Neuronal stem cell (in vitro differentiated cells): ENCODE data around the gene CDH6.

Source experiments
- DNase-seq: peaks from one replicate; pipeline ENCODE4 v3.0.0-alpha.2; 2013; ENCODE audit warnings: low spot score
- H2AFZ ChIP-seq: one replicate; pipeline ENCODE4 v1.6.1; 2013; ENCODE audit warnings: mild to moderate bottlenecking, low read length, inconsistent platforms
- H2AK5ac ChIP-seq: 2 replicates; pipeline ENCODE4 v1.6.1; 2013; ENCODE audit warnings: low read depth, mild to moderate bottlenecking, inconsistent platforms, low read length, moderate library complexity, mixed read lengths
- H2BK120ac ChIP-seq: 2 replicates; pipeline ENCODE4 v1.6.1; 2013; ENCODE audit warnings: low read depth, mild to moderate bottlenecking, inconsistent platforms, low read length, moderate library complexity, mixed read lengths
- H2BK12ac ChIP-seq: one replicate; pipeline ENCODE4 v1.6.1; 2013; ENCODE audit warnings: low read length, inconsistent platforms
- H2BK15ac ChIP-seq: 2 replicates; pipeline ENCODE4 v1.6.1; 2013; ENCODE audit warnings: mild to moderate bottlenecking, low read length, inconsistent platforms, mixed read lengths
- H2BK5ac ChIP-seq: one replicate; pipeline ENCODE4 v1.6.1; 2013; ENCODE audit warnings: inconsistent platforms, mild to moderate bottlenecking, low read length, moderate library complexity
- H3K14ac ChIP-seq: one replicate; pipeline ENCODE4 v1.6.1; 2013; ENCODE audit warnings: low read length, inconsistent platforms
- H3K18ac ChIP-seq: 2 replicates; pipeline ENCODE4 v1.6.1; 2013; ENCODE audit warnings: low read length, inconsistent platforms
- H3K23ac ChIP-seq: 2 replicates; pipeline ENCODE4 v1.6.1; 2013; ENCODE audit warnings: low read depth, mild to moderate bottlenecking, mixed read lengths, low read length, inconsistent platforms; ENCODE audit not compliant: poor library complexity
- H3K27ac ChIP-seq: replicated peaks from 3 replicates; pipeline ENCODE4 v1.5.1; 2013; ENCODE audit warnings: low read length, inconsistent platforms
- H3K27me3 ChIP-seq, 3 experiments: 2 replicates each; pipeline ENCODE4 v1.6.1; 2013; ENCODE audit warnings: low read length in 3 of 3, mild to moderate bottlenecking in 2 of 3, inconsistent platforms in 1 of 3, low read depth in 1 of 3, mixed read lengths in 1 of 3, moderate library complexity in 1 of 3; ENCODE audit not compliant: control insufficient read depth in 3 of 3, insufficient read depth in 3 of 3
- H3K36me3 ChIP-seq, 2 donors: replicated peaks in 1 of 2; 2 replicates each; pipeline ENCODE4 v1.6.1; 2013; ENCODE audit warnings: low read length in 2 of 2; ENCODE audit not compliant: control insufficient read depth in 2 of 2, insufficient read depth in 2 of 2
- H3K4ac ChIP-seq: 2 replicates; pipeline ENCODE4 v1.6.1; 2013; ENCODE audit warnings: inconsistent platforms, mild to moderate bottlenecking, low read length, moderate library complexity
- H3K4me1 ChIP-seq, 2 donors: 1 replicate in 1 of 2; 2 replicates in 1 of 2; pipeline ENCODE4 v1.6.1; 2013; ENCODE audit warnings: low read length in 2 of 2, low read depth in 1 of 2; ENCODE audit not compliant: control insufficient read depth in 2 of 2, insufficient read depth in 1 of 2
- H3K4me2 ChIP-seq: one replicate; pipeline ENCODE4 v1.6.1; 2013; ENCODE audit warnings: mild to moderate bottlenecking, low read length, inconsistent platforms; ENCODE audit not compliant: insufficient read depth, poor library complexity, severe bottlenecking
- H3K4me3 ChIP-seq, 2 donors: 2 replicates each; pipeline ENCODE4 v1.5.1; 2013; ENCODE audit warnings: low read length in 2 of 2, mild to moderate bottlenecking in 2 of 2, inconsistent platforms in 1 of 2, moderate library complexity in 1 of 2
- H3K79me1 ChIP-seq: one replicate; pipeline ENCODE4 v1.6.1; 2013; ENCODE audit warnings: low read depth, mild to moderate bottlenecking, inconsistent platforms, low read length, moderate library complexity
- H3K9ac ChIP-seq: one replicate; pipeline ENCODE4 v1.6.1; 2013; ENCODE audit warnings: mild to moderate bottlenecking, low read depth, low read length, inconsistent platforms; ENCODE audit not compliant: poor library complexity
- H3K9me3 ChIP-seq, 2 donors: replicated peaks in 1 of 2; 2 replicates each; pipeline versions ENCODE3 to v1.6.1; 2013; ENCODE audit warnings: low read length in 2 of 2, mild to moderate bottlenecking in 2 of 2, inconsistent platforms in 1 of 2, low read depth in 1 of 2, mixed read lengths in 1 of 2, moderate library complexity in 1 of 2; ENCODE audit not compliant: control insufficient read depth in 2 of 2, insufficient read depth in 1 of 2
- H4K8ac ChIP-seq: one replicate; pipeline ENCODE4 v1.6.1; 2013; ENCODE audit warnings: low read depth, mild to moderate bottlenecking, inconsistent platforms, low read length, moderate library complexity
- H4K91ac ChIP-seq: one replicate; pipeline ENCODE4 v1.6.1; 2013; ENCODE audit warnings: low read length, low read depth, mild to moderate bottlenecking, inconsistent platforms; ENCODE audit not compliant: poor library complexity
- WGBS, 2 donors: extraction: QIAGEN DNeasy Blood & Tissue Kit; methylation state at CpG; one replicate each; pipeline ENCODE4 v1.1.7; 2013; ENCODE audit warnings: missing lambda C conversion rate in 2 of 2, mixed read lengths in 1 of 2; ENCODE audit not compliant: insufficient read length in 2 of 2, insufficient replicate concordance in 1 of 2; ENCODE audit errors: extremely low coverage in 2 of 2; 5-methylcytosine and 5-hydroxymethylcytosine counted together

CDH6 gene

DNA sequence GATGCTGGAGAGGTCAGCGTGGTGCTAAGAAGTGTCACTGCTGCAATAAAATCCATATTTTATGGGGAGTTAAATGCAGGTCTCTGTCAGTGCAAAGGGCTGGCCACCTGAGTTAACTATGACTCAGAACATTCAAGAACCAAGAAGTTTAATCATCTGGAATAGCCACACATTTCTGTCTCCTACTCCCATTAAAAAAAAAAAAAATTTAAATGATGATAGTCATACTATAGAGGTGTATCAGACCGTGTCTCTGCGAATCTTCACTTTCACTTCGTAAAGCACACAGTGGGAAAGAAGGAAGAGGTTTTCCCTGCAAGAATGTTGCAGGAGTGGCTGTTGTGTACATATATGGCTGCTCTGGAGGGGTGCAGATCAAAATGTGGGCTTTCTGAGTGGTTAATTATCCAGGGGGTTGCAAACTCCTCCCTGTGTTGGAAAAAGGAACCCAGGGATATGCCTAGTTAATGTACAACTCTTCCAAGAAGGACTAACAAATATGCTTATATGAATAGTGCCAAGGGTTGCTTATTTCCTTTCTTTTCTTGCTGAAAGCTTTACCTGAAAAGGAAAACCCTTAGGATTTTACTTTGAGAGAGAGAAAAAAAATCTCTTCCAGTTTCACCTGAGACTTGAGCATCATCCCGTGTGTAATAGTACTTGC, 1.5 kb downstream of the CDH6 start:
- Histone ChIP-seq H2AFZ (peak overlapping the region; percentile 91), H3K4me2 (peak overlapping the region; percentile 74), H3K23ac (no peak overlapping the region), H2BK12ac (no peak overlapping the region), H3K14ac (no peak overlapping the region), H3K79me1 (peaks cover 3% of the 10 kb centered on the region), H3K18ac (no peak overlapping the region), H3K9ac (no peak overlapping the region), H2AK5ac (no peak overlapping the region), H3K9me3 (no peaks in the 10 kb centered on the region), H3K27ac (no peak overlapping the region), H2BK5ac (no peak overlapping the region), H2BK120ac (no peak overlapping the region), H4K8ac (no peak overlapping the region), H3K27me3 (peaks cover 0 to 32% (median 0%) of the 10 kb centered on the region in 3 experiments), H3K4me1 (peaks cover 7 to 20% of the 10 kb centered on the region in 2 donors), H3K4me3 (peak overlapping the region; percentile 54 to 94), H3K4ac (no peak overlapping the region), H2BK15ac (no peak overlapping the region), H4K91ac (no peak overlapping the region), H3K36me3 (no peaks in the 10 kb centered on the region)
- DNase-seq = no peak
- no CpG with 5 or more reads among the region's 5 CpGs for WGBS, 2 donors

DNA sequence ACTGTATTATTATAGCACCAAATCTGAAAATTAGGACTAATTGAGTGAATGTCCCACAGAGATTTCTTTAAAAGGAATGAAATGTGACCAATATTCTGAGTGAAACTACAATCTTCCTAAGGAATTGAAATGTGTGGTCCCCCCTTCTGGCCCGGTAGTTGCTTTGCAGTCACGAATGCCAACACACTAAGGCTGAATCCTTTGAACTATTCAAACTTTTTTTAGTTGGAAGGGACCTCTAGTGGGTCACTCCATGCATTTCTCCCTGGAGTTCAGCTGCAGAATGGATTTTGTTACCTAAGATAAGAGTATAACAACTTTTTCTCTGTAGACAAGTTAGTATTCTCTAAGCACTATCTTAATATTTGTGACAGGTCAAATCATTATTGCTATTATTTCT, 2.8 kb downstream of the CDH6 start:
- H2BK15ac ChIP-seq = no peak overlapping the region
- no peak overlapping the region for H3K23ac ChIP-seq
- H2AK5ac ChIP-seq = no peak overlapping the region
- H3K27me3 ChIP-seq = peaks cover 0 to 29% (median 0%) of the 10 kb centered on the region in 3 experiments
- H2AFZ ChIP-seq = no peak overlapping the region
- H3K4me1 ChIP-seq = peaks cover 7 to 20% of the 10 kb centered on the region in 2 donors
- no peak overlapping the region for H3K9ac ChIP-seq
- H3K4ac ChIP-seq = no peak overlapping the region
- H3K27ac ChIP-seq = no peak overlapping the region
- H4K8ac ChIP-seq = no peak overlapping the region
- H2BK120ac ChIP-seq = no peak overlapping the region
- no peak overlapping the region for H2BK12ac ChIP-seq
- H2BK5ac ChIP-seq = no peak overlapping the region
- no peak overlapping the region for H3K4me3 ChIP-seq
- H3K36me3 ChIP-seq = no peaks in the 10 kb centered on the region
- no peak overlapping the region for H4K91ac ChIP-seq
- peak; percentile 23 for DNase-seq
- peaks cover 3% of the 10 kb centered on the region for H3K79me1 ChIP-seq
- no peak overlapping the region for H3K14ac ChIP-seq
- no peaks in the 10 kb centered on the region for H3K9me3 ChIP-seq
- no peak overlapping the region for H3K18ac ChIP-seq
- no CpG with 5 or more reads among the region's 2 CpGs for WGBS, 2 donors
- H3K4me2 ChIP-seq = no peak overlapping the region

- Histone ChIP-seq H4K91ac (no peak overlapping the region), H3K4me3 (no peak overlapping the region), H3K14ac (no peak overlapping the region), H3K4me2 (no peak overlapping the region), H3K36me3 (no peaks in the 10 kb centered on the region), H3K9me3 (no peaks in the 10 kb centered on the region), H2BK120ac (no peak overlapping the region), H3K23ac (no peak overlapping the region), H3K9ac (no peak overlapping the region), H3K18ac (no peak overlapping the region), H3K79me1 (peaks cover 3% of the 10 kb centered on the region), H4K8ac (no peak overlapping the region), H2AK5ac (no peak overlapping the region), H2AFZ (no peak overlapping the region), H3K4ac (no peak overlapping the region), H2BK15ac (no peak overlapping the region), H2BK5ac (no peak overlapping the region), H3K27me3 (peaks cover 0 to 20% (median 0%) of the 10 kb centered on the region in 3 experiments), H2BK12ac (no peak overlapping the region), H3K27ac (no peak overlapping the region), H3K4me1 (peaks cover 7 to 20% of the 10 kb centered on the region in 2 donors)
- no CpG with 5 or more reads among the region's 1 CpG for WGBS, 2 donors
- DNase-seq = no peak
Measured at GRCh38 chr5:31197183-31197582, 3.7 kb downstream of the CDH6 start.

DNA sequence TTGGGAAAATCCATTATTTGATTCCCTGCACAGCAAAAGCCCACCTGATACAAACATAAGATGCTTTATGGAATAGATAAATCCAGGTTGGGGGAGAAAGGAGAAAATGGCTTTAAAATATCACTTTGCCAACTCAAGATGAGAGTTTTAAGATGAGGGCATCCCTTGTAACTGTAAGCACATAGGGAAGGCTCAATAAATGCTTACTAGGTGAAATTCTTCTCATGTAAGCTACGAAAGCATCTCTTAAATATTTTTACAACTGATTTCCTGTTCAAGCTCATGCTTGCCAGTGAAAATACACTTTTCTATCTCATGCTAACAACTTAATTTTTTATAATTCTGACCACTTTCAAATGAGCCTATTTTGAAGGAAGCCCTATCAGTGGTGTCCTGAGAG, 11.5 kb downstream of the CDH6 start:
- Histone ChIP-seq H3K4me2 (no peak overlapping the region), H4K91ac (no peak overlapping the region), H3K18ac (no peak overlapping the region), H3K4me1 (no peaks in the 10 kb centered on the region), H3K23ac (no peak overlapping the region), H3K4me3 (no peak overlapping the region), H4K8ac (no peak overlapping the region), H3K27me3 (no peaks in the 10 kb centered on the region), H3K9me3 (no peaks in the 10 kb centered on the region), H2AK5ac (no peak overlapping the region), H2AFZ (no peak overlapping the region), H3K14ac (no peak overlapping the region), H2BK15ac (no peak overlapping the region), H3K4ac (no peak overlapping the region), H2BK5ac (no peak overlapping the region), H2BK12ac (no peak overlapping the region), H3K9ac (no peak overlapping the region), H3K36me3 (peaks cover 0 to 2% of the 10 kb centered on the region in 2 donors), H2BK120ac (no peak overlapping the region), H3K79me1 (no peaks in the 10 kb centered on the region), H3K27ac (no peak overlapping the region)
- no peak for DNase-seq
- no CpG with 5 or more reads among the region's 1 CpG for WGBS, 2 donors
